Spleen (tissue), 7 donors: Measurements from ENCODE around the gene HMGN2.

Experiments used
- CTCF ChIP-seq, 11 experiments: fragments of 200-600 bp in 7 of 11; fragments of 450-650 bp in 4 of 11; sonication (generic) in 4 of 11; IDR thresholded peaks in 8 of 11; conservative IDR thresholded peaks in 3 of 11; 1 replicate in 7 of 11; 2 replicates in 4 of 11; pipeline versions ENCODE4 v1.4.0 to v1.8.0; 2016 to 2021; ENCODE audit warnings: antibody characterized with exemption in 11 of 11, inconsistent platforms in 4 of 11, mild to moderate bottlenecking in 1 of 11
- POLR2A ChIP-seq, 3 donors: fragments of 450-650 bp; IDR thresholded peaks; one replicate each; pipeline ENCODE4 v1.5.1; 2017; ENCODE audit warnings: antibody characterized with exemption in 3 of 3, mild to moderate bottlenecking in 1 of 3
- POLR2AphosphoS5 ChIP-seq, 3 donors: sonication (generic); formaldehyde crosslinking; IDR thresholded peaks; one replicate each; pipeline ENCODE4 v1.5.1; 2017; ENCODE audit warnings: antibody characterized with exemption in 3 of 3
- donor health status: DM: no; HTN: no; CAD: no; lungs with moderate emphysema.
- donor health status: DM: no; HTN: no; CAD: no.
- donor health status: DM: no; HTN: no; CAD: no.

GRCh38 chr1:26478159-26478558 lies 5.9 kb downstream of the HMGN2 start:
- TF ChIP-seq CTCF (IDR thresholded peaks at IDR 0.05 in 8 of 11, conservative IDR thresholded peaks at IDR 0.05 in 3 of 11) (no peak), POLR2A (IDR thresholded peaks at IDR 0.05) (no peak), POLR2AphosphoS5 (IDR thresholded peaks at IDR 0.05) (no peak)
